CD4-positive, alpha-beta T cell treated with Interleukin-17A for 1 hour (primary cell): ENCODE data around the gene SLC20A1.
A peak's percentile ranks its signal among the peaks of the same experiment; 100 is the strongest.
"Not testable (repeated sequence)": the region's sequence is repeated elsewhere in the genome, so short reads cannot be mapped to it uniquely, and the experiment has no call there.

Experiments used
- DNase-seq: peaks from one replicate; pipeline ENCODE4 v3.0.0-alpha.2; 2020

SLC20A1 gene, protein sequence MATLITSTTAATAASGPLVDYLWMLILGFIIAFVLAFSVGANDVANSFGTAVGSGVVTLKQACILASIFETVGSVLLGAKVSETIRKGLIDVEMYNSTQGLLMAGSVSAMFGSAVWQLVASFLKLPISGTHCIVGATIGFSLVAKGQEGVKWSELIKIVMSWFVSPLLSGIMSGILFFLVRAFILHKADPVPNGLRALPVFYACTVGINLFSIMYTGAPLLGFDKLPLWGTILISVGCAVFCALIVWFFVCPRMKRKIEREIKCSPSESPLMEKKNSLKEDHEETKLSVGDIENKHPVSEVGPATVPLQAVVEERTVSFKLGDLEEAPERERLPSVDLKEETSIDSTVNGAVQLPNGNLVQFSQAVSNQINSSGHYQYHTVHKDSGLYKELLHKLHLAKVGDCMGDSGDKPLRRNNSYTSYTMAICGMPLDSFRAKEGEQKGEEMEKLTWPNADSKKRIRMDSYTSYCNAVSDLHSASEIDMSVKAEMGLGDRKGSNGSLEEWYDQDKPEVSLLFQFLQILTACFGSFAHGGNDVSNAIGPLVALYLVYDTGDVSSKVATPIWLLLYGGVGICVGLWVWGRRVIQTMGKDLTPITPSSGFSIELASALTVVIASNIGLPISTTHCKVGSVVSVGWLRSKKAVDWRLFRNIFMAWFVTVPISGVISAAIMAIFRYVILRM

GRCh38 chr2:112645310-112646101 is at the start of gene SLC20A1:
Gene SLC20A1, plus strand, starts transcription at chr2:112645939. Its CDS starts 890 bp downstream, at chr2:112646829.
- peak; percentile 97 for DNase-seq

DNA sequence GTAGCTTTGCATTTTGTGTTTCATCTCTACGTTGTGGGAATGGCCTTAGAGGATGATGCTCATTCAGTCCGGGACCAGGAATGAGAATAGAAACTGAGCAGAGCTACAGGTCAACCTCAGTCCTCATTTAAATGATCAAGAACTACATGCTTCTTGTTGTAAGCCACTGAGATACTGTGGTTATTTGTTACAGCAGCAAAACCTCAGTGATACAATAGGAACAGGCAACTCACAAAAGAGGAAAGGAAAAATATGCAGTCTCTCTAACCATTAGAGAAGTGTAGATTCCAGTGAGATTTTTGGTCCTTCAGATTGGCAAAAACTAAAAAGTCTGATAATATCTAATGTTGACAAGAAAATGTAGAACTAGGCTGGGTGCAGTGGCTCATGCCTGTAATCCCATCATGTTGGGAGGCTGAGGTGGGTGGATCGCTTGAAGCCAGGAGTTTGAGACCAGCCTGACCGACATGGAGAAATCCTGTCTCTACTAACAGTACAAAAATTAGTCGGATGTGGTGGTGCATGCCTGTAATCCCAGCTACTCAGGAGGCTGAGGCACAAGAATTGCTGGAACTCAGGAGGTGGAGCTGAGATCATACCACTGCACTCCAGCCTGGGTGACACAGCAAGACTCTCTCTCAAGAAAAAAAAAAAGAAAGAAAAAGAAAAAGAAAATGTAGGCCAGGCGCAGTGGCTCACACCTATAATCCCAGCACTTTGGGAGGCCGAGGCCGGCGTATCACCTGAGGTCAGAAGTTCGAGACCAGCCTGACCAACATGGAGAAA is 48.0 kb upstream of the SLC20A1 start:
- DNase-seq: no peak

- DNase-seq: no peak
These were observed 45.1 kb upstream of the SLC20A1 start for GRCh38 chr2:112600634-112601033.

DNA sequence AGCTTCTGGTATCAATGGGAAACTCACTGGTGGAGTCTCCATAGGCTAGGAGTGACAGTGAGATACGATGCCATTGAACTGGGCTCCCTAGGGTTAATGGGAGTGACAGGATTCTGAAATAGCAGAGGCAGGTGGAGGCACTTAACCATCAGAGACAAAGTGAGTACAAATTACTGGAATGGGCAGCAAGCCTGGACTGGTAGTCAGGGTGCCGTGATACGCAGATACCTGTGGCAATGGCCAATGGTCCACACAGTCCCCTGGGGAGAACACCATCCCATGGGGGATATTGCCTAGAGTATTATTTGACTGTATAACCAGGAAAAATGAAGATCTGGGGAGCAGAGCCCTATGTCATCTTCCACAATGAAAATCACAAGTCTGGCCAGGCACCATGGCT is 44.0 kb upstream of the SLC20A1 start:
- DNase-seq: no peak

GRCh38 chr2:112602917-112603316 is 42.8 kb upstream of the SLC20A1 start:
- no peak for DNase-seq

DNA sequence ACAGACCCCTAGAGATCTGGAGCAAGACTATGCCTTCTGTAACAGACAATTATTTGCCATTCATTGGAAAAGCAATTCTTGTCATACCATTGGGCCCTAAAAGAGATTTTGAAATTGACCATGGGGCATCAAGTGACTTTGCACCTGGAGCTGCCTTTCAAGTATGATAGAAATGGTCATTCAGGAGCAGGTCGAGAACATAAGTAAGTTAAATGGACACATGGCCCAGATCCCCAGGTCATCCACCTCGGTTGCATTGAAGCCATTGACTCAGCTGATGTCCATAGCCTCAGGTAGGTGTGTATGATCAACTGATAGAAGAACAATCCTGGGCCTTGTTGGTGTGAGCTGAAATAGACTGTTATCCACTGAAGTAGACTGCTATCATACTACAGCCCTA is 42.0 kb upstream of the SLC20A1 start:
- no peak for DNase-seq

GRCh38 chr2:112604952-112605351 is 40.8 kb upstream of the SLC20A1 start:
- no peak for DNase-seq

DNA sequence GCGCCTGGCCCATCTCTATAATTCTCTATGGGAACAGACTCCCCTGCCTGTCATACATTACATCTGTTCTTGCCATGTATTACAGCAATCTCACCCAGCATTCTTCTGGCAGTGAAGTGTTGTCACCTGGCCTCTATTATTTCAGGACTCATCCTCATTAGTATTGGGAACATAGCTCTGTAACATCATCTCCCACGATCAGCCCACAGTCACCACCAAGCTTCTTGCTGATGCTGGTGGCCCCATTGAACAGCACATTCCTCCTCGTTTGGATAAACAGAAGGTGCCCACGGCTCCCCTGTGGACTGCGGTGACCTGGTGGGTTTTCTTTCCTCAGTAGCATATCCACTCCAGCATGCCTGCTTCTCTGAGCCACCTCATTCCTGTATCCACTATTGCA is 39.8 kb upstream of the SLC20A1 start:
- no peak for DNase-seq

GRCh38 chr2:112606547-112606946 is 39.2 kb upstream of the SLC20A1 start:
- no peak for DNase-seq

- no peak for DNase-seq
These were observed 37.9 kb upstream of the SLC20A1 start for GRCh38 chr2:112607680-112608438.

DNA sequence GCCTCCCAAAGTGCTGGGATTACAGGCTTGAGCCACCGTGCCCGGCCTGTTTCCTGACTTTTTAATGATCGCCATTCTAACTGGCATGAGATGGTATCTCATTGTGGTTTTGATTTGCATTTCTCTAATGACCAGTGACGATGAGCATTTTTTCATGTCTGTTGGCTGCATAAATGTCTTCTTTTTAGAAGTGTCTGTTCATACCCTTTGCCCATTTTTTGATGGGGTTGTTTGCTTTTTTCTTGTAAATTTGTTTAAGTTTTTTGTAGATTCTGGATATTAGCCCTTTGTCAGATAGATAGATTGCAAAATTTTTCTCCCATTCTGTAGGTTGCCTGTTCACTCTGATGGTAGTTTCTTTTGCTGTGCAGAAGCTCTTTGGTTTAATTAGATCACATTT is 36.4 kb upstream of the SLC20A1 start:
- not testable (repeated sequence) for DNase-seq

GRCh38 chr2:112612283-112612682 is 33.5 kb upstream of the SLC20A1 start:
- DNase-seq: not testable (repeated sequence)

DNA sequence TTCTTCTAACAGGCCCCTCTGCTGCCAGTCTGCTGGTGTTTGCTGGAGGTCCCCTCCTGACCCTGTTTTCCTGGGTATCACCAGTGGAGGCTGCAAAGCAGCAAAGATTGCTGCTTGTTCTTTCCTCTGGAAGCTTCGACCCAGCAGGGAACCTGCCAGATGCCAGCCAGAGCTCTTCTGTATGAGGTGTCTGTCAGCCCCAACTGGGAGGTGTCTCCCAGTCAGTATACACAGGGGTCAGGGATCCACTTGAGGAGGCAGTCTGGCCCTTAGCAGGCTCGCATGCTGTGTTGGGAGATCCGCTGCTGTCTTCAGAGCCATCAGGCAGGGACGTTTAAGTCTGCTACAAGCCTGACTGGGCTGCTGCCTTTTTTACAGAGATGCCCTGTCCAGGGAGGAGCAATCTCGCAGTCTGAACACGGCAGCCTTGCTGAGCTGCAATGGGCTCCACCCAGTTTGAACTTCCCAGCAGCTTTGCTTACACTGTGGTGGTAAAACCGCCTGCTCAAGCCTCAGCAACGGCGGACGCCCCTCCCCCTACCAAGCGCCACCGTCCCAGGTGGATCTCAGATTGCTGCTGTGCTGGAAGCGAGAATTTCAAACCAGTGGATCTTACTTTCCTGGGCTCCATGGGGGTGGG is 31.4 kb upstream of the SLC20A1 start:
- DNase-seq: no peak

DNA sequence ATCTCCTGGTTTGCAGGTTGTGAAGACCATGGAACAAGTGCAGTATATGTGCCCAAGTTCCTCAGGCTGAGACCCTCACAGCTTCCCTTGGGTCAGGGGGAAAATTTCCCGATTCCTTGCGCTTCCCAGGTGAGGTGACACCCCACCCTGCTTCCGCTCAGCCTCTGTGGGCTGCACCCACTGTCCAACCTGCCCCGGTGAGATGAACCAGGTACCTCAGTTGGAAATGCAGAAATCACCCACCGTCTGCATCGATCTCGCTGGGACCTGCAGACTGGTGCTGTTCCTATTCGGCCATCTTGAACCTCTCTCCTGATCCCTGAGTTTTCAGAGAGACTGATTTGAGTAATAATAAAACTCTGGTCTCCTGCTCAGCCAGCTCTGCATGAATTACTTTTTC is 30.7 kb upstream of the SLC20A1 start:
- no peak for DNase-seq

DNA sequence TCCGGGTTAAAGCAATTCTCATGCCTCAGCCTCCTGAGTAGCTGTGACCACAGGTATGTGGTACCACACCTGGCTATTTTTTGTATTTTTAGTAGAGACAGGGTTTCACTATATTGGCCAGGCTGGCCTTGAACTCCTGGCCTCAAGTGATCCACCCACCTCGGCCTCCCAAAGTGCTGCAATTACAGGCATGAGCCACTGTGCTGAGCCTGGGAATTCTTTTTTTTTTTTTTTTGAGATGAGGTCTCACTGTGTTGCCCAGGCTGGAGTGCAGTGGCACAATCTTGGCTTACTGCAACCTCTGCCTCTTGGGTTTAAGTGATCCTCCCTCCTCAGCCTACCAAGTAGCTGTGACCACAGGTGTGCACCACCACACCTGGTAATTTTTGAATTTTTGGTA is 29.9 kb upstream of the SLC20A1 start:
- DNase-seq: not testable (repeated sequence)

GRCh38 chr2:112618383-112618782 is 27.4 kb upstream of the SLC20A1 start:
- DNase-seq: no peak

GRCh38 chr2:112621790-112622527 is 23.8 kb upstream of the SLC20A1 start:
- DNase-seq: no peak

- no peak for DNase-seq
These were observed 23.2 kb upstream of the SLC20A1 start for GRCh38 chr2:112622528-112622849.

- DNase-seq: peak; percentile 72
These were observed 21.6 kb upstream of the SLC20A1 start for GRCh38 chr2:112623913-112624777.
